Ishikawa (cell line): Measurements from ENCODE around the gene PIPOX.
A peak's percentile ranks its signal among the peaks of the same experiment; 100 is the strongest.

ENCODE experiments used
- CEBPB ChIP-seq: IDR thresholded peaks from 2 replicates; pipeline ENCODE4 v1.6.1; 2012
- CREB1 ChIP-seq: IDR thresholded peaks from 2 replicates; pipeline ENCODE4 v1.6.1; 2012; ENCODE audit warnings: low read depth
- EGR1 ChIP-seq: IDR thresholded peaks from 2 replicates; pipeline ENCODE4 v1.6.1; 2012
- EP300 ChIP-seq: IDR thresholded peaks from 2 replicates; pipeline ENCODE4 v1.6.1; 2012; ENCODE audit warnings: borderline replicate concordance
- FOXM1 ChIP-seq: IDR thresholded peaks from 2 replicates; pipeline ENCODE4 v1.6.1; 2012; ENCODE audit warnings: low read depth, borderline replicate concordance
- NFIC ChIP-seq: IDR thresholded peaks from 2 replicates; pipeline ENCODE4 v1.6.1; 2012
- RAD21 ChIP-seq: IDR thresholded peaks from 2 replicates; pipeline ENCODE4 v1.6.1; 2012; ENCODE audit warnings: low read depth
- TAF1 ChIP-seq: IDR thresholded peaks from 2 replicates; pipeline ENCODE4 v1.6.1; 2012; ENCODE audit warnings: low read depth, mild to moderate bottlenecking
- TCF12 ChIP-seq: IDR thresholded peaks from 2 replicates; pipeline ENCODE4 v1.6.1; 2012; ENCODE audit warnings: low read depth
- TEAD4 ChIP-seq: IDR thresholded peaks from 2 replicates; pipeline ENCODE4 v1.6.1; 2012
- YY1 ChIP-seq: IDR thresholded peaks from 2 replicates; pipeline ENCODE4 v1.6.1; 2012; ENCODE audit warnings: low read depth
- ZBTB7A ChIP-seq: IDR thresholded peaks from 2 replicates; pipeline ENCODE4 v1.6.1; 2012; ENCODE audit warnings: low read depth
- TF ChIP-seq, protein P1 (sequence below): IDR thresholded peaks from 2 replicates; pipeline ENCODE4 v1.6.1; 2012
- TF ChIP-seq, protein P2 (sequence below): IDR thresholded peaks from 2 replicates; pipeline ENCODE4 v1.6.1; 2012
- TF ChIP-seq, protein P3 (sequence below): IDR thresholded peaks from 2 replicates; pipeline ENCODE4 v1.6.1; 2012; ENCODE audit warnings: low read depth, mild to moderate bottlenecking

Gene PIPOX, protein sequence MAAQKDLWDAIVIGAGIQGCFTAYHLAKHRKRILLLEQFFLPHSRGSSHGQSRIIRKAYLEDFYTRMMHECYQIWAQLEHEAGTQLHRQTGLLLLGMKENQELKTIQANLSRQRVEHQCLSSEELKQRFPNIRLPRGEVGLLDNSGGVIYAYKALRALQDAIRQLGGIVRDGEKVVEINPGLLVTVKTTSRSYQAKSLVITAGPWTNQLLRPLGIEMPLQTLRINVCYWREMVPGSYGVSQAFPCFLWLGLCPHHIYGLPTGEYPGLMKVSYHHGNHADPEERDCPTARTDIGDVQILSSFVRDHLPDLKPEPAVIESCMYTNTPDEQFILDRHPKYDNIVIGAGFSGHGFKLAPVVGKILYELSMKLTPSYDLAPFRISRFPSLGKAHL

DNA sequence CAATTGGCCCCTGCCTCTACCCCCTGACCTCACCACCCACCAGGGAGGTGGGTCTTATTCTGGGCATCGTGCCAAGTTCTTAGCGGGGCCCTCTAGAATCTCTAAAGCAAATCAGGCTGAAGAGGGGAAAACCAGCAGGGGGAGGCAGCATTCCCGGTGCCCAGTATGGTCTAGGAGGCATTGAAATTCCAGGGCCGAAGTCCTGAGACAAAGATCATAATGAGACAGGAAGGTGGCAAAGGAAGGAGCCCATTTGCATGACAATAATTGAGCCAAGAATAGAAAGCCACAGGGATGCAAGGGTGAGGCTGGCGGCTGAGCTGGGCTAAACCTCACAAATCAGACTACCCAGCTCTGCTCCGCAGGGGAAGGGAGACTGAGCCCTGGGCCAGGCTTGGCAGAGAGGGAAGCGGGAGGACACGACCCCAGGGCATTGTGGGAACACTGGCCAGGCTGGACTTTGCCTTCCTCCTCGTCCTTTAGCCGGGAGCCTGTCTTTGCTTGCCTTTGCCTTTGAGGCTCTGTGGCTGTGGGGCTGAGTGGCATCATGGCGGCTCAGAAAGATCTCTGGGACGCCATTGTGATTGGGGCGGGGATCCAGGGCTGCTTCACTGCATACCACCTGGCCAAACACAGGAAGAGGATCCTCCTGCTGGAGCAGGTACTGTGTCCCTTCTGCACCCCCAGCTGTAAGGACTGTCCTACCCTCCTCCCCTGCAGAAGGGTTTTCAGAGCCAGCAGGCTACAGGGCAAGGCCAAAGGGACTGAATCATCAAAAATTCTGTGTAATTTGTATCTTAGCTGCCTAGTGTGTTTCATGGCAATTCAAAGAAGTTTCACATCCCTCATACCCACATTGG is at the start of gene PIPOX:
TSS of gene PIPOX (plus strand) at position 463 of the 860 bp plus-strand sequence. CDS start at position 548, 85 bp downstream.
- TF ChIP-seq EP300: peak; percentile 80
- no peak for TF ChIP-seq CREB1
- peak; percentile 47 for TF ChIP-seq YY1
- 0 out of 2 replicates have a peak, but pooled peaks have one; percentile 9 for TF ChIP-seq EGR1
- TF ChIP-seq, protein P1, sequence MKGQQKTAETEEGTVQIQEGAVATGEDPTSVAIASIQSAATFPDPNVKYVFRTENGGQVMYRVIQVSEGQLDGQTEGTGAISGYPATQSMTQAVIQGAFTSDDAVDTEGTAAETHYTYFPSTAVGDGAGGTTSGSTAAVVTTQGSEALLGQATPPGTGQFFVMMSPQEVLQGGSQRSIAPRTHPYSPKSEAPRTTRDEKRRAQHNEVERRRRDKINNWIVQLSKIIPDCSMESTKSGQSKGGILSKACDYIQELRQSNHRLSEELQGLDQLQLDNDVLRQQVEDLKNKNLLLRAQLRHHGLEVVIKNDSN: no peak
- TF ChIP-seq FOXM1: 0 out of 2 replicates have a peak, but pooled peaks have one; percentile 31
- peak; percentile 80 for TF ChIP-seq ZBTB7A
- peak; percentile 39 for TF ChIP-seq RAD21
- TF ChIP-seq TCF12: peak; percentile 82
- peak; percentile 84 for TF ChIP-seq TEAD4
- TF ChIP-seq TAF1: no peak; the same call in 1 of the 2 replicates
- TF ChIP-seq CEBPB: 0 out of 2 replicates have a peak, but pooled peaks have one; percentile 17
- TF ChIP-seq, protein P2, sequence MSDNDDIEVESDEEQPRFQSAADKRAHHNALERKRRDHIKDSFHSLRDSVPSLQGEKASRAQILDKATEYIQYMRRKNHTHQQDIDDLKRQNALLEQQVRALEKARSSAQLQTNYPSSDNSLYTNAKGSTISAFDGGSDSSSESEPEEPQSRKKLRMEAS: no peak
- TF ChIP-seq NFIC: peak; percentile 97
- TF ChIP-seq, protein P3, sequence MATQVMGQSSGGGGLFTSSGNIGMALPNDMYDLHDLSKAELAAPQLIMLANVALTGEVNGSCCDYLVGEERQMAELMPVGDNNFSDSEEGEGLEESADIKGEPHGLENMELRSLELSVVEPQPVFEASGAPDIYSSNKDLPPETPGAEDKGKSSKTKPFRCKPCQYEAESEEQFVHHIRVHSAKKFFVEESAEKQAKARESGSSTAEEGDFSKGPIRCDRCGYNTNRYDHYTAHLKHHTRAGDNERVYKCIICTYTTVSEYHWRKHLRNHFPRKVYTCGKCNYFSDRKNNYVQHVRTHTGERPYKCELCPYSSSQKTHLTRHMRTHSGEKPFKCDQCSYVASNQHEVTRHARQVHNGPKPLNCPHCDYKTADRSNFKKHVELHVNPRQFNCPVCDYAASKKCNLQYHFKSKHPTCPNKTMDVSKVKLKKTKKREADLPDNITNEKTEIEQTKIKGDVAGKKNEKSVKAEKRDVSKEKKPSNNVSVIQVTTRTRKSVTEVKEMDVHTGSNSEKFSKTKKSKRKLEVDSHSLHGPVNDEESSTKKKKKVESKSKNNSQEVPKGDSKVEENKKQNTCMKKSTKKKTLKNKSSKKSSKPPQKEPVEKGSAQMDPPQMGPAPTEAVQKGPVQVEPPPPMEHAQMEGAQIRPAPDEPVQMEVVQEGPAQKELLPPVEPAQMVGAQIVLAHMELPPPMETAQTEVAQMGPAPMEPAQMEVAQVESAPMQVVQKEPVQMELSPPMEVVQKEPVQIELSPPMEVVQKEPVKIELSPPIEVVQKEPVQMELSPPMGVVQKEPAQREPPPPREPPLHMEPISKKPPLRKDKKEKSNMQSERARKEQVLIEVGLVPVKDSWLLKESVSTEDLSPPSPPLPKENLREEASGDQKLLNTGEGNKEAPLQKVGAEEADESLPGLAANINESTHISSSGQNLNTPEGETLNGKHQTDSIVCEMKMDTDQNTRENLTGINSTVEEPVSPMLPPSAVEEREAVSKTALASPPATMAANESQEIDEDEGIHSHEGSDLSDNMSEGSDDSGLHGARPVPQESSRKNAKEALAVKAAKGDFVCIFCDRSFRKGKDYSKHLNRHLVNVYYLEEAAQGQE: 0 out of 2 replicates have a peak, but pooled peaks have one; percentile 20

DNA sequence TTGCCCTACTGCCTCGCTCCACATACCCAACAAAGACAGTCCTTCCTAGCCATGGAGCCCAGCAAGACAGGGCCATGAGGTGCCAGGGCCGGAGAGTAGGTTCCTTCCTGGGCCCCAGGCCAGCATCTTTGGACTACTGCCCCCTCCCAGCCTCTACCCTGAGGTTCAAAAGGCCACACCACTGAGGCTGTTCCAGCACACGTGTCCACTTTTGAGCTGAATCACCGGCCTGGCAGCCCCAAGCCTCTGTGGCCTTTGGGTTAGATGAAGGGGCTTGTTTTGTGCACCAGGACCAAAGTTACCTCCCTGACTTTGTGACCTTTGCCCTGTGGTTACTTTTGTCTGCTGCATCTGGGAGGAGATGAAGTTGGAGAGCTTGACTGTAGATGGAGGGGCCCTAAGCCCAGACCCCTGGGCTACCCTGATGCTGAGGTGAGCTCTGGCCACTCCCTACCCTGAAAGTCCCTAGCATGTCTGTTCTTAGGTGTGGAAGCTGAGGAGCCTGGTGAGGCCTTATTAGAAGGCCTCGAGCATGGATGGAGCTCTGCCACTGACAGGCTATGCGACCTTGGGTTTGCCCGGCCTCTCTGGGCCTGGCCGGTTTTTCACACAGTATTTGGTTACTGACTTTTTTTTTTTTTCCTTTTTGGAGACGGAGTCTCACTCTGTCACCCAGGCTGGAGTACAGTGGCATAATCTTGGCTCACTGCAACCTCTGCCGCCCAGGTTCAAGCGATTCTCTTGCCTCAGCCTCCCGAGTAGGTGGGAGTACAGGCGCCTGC is 49.1 kb upstream of the PIPOX start:
- TF ChIP-seq EP300: no peak
- TF ChIP-seq, protein P1: no peak
- no peak for TF ChIP-seq NFIC
- no peak for TF ChIP-seq TEAD4
- TF ChIP-seq CREB1: no peak
- TF ChIP-seq RAD21: no peak
- no peak for TF ChIP-seq YY1
- TF ChIP-seq TCF12: no peak
- no peak for TF ChIP-seq EGR1

DNA sequence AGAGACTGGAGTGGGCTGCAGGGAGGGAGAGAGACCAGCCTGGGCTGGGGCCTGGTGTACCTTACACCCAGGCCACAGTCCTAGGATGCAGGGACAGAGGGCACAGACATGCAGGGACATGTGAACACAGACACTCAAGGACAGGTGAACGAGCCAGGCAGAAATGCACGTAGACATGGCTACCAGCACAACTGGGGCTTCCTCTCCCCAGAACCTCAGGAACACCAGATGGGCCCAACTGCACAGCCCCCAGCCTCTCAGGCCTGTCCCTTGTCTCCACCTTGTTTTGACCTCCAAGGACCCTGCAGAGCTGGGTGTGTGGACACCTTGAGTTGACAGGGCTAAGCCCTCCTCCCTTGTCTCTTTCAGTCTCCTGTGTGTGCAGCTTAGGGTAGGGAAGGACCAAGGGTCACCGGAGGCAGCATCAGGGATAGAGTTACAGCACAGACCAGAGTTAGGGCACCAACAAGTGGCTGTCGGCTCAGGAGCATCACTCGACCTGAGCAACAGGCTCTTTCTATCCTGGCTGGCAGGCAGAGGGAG is 46.3 kb upstream of the PIPOX start:
- no peak for TF ChIP-seq FOXM1
- TF ChIP-seq EP300: no peak
- TF ChIP-seq, protein P1: no peak
- TF ChIP-seq, protein P3: no peak
- no peak for TF ChIP-seq NFIC
- no peak for TF ChIP-seq TCF12
- no peak for TF ChIP-seq TEAD4
- TF ChIP-seq CEBPB: no peak
- TF ChIP-seq TAF1: no peak
- no peak for TF ChIP-seq RAD21
- no peak for TF ChIP-seq EGR1
- TF ChIP-seq, protein P2: no peak
- TF ChIP-seq CREB1: no peak
- TF ChIP-seq ZBTB7A: no peak

DNA sequence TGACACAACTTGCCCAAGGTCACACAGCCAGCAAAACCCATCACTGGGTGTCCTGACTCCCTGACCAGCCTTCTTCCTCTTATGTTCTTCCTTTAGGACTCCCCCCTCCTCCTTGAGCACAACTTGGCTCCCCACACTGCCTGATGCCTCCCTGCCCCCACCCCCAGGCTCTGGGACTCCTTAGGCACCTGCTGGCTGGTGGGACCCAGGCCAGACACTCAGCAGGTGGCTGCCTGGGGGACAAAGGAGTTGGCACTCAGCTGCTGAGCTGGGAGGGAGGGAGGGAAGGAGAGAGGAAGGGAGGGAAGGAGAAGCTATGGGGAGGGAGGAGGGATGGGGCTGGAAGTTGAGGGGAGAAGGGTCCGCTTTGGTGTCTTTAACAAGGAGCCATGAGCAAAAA is 45.1 kb upstream of the PIPOX start:
- TF ChIP-seq YY1 (no peak), EP300 (peak; percentile 73; the same call in 1 of the 2 replicates), FOXM1 (no peak), EGR1 (no peak), RAD21 (no peak), TAF1 (no peak), ZBTB7A (no peak), NFIC (peak; percentile 98), CEBPB (no peak), CREB1 (no peak), TEAD4 (peak; percentile 59), TCF12 (peak; percentile 87)
- TF ChIP-seq, protein P1: no peak
- TF ChIP-seq, protein P2: peak; percentile 13; the same call in 1 of the 2 replicates
- TF ChIP-seq, protein P3: no peak
